ENCODE measurements around the gene MMP25. TPM values are rescaled to one million over a fixed set of nuclear protein-coding genes. Genes with fewer than 3 reads are reported as not detected.

Gene MMP25
- total and polyA plus RNA-seq, 12 donors = 0.09 to 3.1 (median 0.43) TPM; not detected in 1

GRCh38 chr16:3059041-3059722, 12.8 kb downstream of the MMP25 start:
- Histone ChIP-seq H3K4me3 (peak overlapping the region in 3 of 4 donors; percentile 22 to 85 (median 78)), H3K36me3 (replicated peaks in 1 of 2) (no peaks in the 10 kb centered on the region), H3K9me3 (replicated peaks in 1 of 3) (no peaks in the 10 kb centered on the region), H3K4me1 (replicated peaks in 1 of 2) (peaks cover 9 to 17% of the 10 kb centered on the region in 2 donors), H3K27ac (peak overlapping the region in 4 of 5 donors; percentile 30 to 88 (median 66)), H3K27me3 (no peaks in the 10 kb centered on the region)
- DNase-seq = peak; percentile 89 to 96 (median 93)
- WGBS, 4 donors = 0 to 1% (median 1%) methylated on average over 28 to 66 of the region's 67 CpGs; no CpG with 5 or more reads in 1 of the 4 donors
- TF ChIP-seq CTCF (IDR thresholded peaks at IDR 0.05) (peak; percentile 33 to 97 (median 82)), POLR2A (IDR thresholded peaks at IDR 0.05) (peak in 1 of 2 donors; percentile 52)
- intact Hi-C loops (cut with DNase I) = loop anchor here (5.0 to 10.0 kb wide), 3 partner anchors 66 to 116 kb away; no protein-coding TSS in a partner anchor

GRCh38 chr16:3059723-3060242, 13.4 kb downstream of the MMP25 start:
- Histone ChIP-seq H3K4me1 (replicated peaks in 1 of 2) (peaks cover 9 to 19% of the 10 kb centered on the region in 2 donors), H3K36me3 (replicated peaks in 1 of 2) (no peaks in the 10 kb centered on the region), H3K9me3 (replicated peaks in 1 of 3) (no peaks in the 10 kb centered on the region), H3K4me3 (peak overlapping the region in 1 of 4 donors; percentile 85), H3K27ac (peak overlapping the region in 4 of 5 donors; percentile 30 to 88 (median 66)), H3K27me3 (no peaks in the 10 kb centered on the region)
- intact Hi-C loops (cut with DNase I) = loop anchor here (5.0 to 10.0 kb wide), 3 partner anchors 65 to 115 kb away; no protein-coding TSS in a partner anchor
- no peak for DNase-seq
- 65 to 70% (median 66%) methylated on average over 5 to 9 of the region's 9 CpGs for WGBS, 4 donors
- no peak for TF ChIP-seq POLR2A (IDR thresholded peaks at IDR 0.05)
- TF ChIP-seq CTCF (IDR thresholded peaks at IDR 0.05) = no peak

GRCh38 chr16:3060339-3061127, 14.2 kb downstream of the MMP25 start:
- Histone ChIP-seq H3K4me1 (replicated peaks in 1 of 2) (peaks cover 9 to 26% of the 10 kb centered on the region in 2 donors), H3K36me3 (replicated peaks in 1 of 2) (no peaks in the 10 kb centered on the region), H3K27ac (peak overlapping the region in 1 of 5 donors; percentile 88), H3K9me3 (replicated peaks in 1 of 3) (no peaks in the 10 kb centered on the region), H3K27me3 (no peaks in the 10 kb centered on the region), H3K4me3 (no peak overlapping the region)
- TF ChIP-seq CTCF (IDR thresholded peaks at IDR 0.05) (no peak), POLR2A (IDR thresholded peaks at IDR 0.05) (no peak)
- intact Hi-C loops (cut with DNase I) = no loop called here
- 84 to 91% (median 89%) methylated on average over 12 to 14 of the region's 14 CpGs for WGBS, 4 donors
- no peak for DNase-seq

GRCh38 chr16:3062553-3062952, 16.2 kb downstream of the MMP25 start:
- WGBS, 4 donors = 80 to 83% (median 81%) methylated on average over 6 of the region's 6 CpGs
- Histone ChIP-seq H3K27ac (no peak overlapping the region), H3K27me3 (no peaks in the 10 kb centered on the region), H3K4me3 (no peak overlapping the region), H3K4me1 (replicated peaks in 1 of 2) (peaks cover 9 to 29% of the 10 kb centered on the region in 2 donors), H3K36me3 (replicated peaks in 1 of 2) (no peaks in the 10 kb centered on the region), H3K9me3 (replicated peaks in 1 of 3) (no peaks in the 10 kb centered on the region)
- intact Hi-C loops (cut with DNase I) = no loop called here
- TF ChIP-seq POLR2A (IDR thresholded peaks at IDR 0.05) (no peak), CTCF (IDR thresholded peaks at IDR 0.05) (no peak)
- no peak for DNase-seq
